Hepatocyte (in vitro differentiated cells): ENCODE results near the gene UTF1. TPM values are rescaled to one million over a fixed set of nuclear protein-coding genes. Genes with fewer than 3 reads are reported as not detected.

Experiments
- DNase-seq: peaks from one replicate; pipeline ENCODE4 v3.0.0-alpha.2; 2016; ENCODE audit warnings: low spot score
- H2AFZ ChIP-seq: fragments of 200-600 bp; sonication (generic); 2 replicates; pipeline ENCODE4 v1.6.0; 2016; ENCODE audit warnings: antibody characterized with exemption, mild to moderate bottlenecking
- H3K27ac ChIP-seq: fragments of 200-600 bp; sonication (generic); 2 replicates; pipeline ENCODE4 v1.5.1; 2016; ENCODE audit warnings: mild to moderate bottlenecking
- H3K27me3 ChIP-seq: fragments of 200-600 bp; sonication (generic); 2 replicates; pipeline ENCODE4 v1.6.1; 2016
- H3K36me3 ChIP-seq: fragments of 200-600 bp; sonication (generic); replicated peaks from 2 replicates; pipeline ENCODE4 v1.5.1; 2016; ENCODE audit warnings: low read depth; ENCODE audit not compliant: insufficient read depth
- H3K4me1 ChIP-seq: fragments of 200-600 bp; sonication (generic); 2 replicates; pipeline ENCODE4 v1.5.1; 2016; ENCODE audit warnings: mild to moderate bottlenecking, moderate library complexity; ENCODE audit not compliant: insufficient read depth
- H3K4me2 ChIP-seq: fragments of 200-600 bp; sonication (generic); 2 replicates; pipeline ENCODE4 v1.6.0; 2016
- H3K4me3 ChIP-seq: fragments of 200-600 bp; sonication (generic); 2 replicates; pipeline ENCODE4 v1.5.1; 2016; ENCODE audit warnings: mild to moderate bottlenecking
- H3K79me2 ChIP-seq: fragments of 200-600 bp; sonication (generic); 2 replicates; pipeline ENCODE4 v1.6.0; 2017; ENCODE audit warnings: mild to moderate bottlenecking
- H3K9me2 ChIP-seq: fragments of 200-600 bp; sonication (generic); replicated peaks from 2 replicates; pipeline ENCODE4 v1.6.0; 2017; ENCODE audit warnings: mild to moderate bottlenecking; ENCODE audit not compliant: insufficient read depth
- H3K9me3 ChIP-seq: fragments of 200-600 bp; sonication (generic); 2 replicates; pipeline ENCODE4 v1.5.1; 2016; ENCODE audit warnings: low read depth, mild to moderate bottlenecking
- H4K20me1 ChIP-seq: fragments of 200-600 bp; sonication (generic); 2 replicates; pipeline ENCODE4 v1.6.0; 2016; ENCODE audit warnings: mild to moderate bottlenecking; ENCODE audit not compliant: insufficient read depth, poor library complexity, severe bottlenecking
- CTCF ChIP-seq: fragments of 200-600 bp; sonication (generic); IDR thresholded peaks from 2 replicates; pipeline ENCODE4 v1.5.1; 2016; ENCODE audit warnings: antibody characterized with exemption, mild to moderate bottlenecking; ENCODE audit not compliant: poor library complexity
- EZH2 ChIP-seq: fragments of 200-600 bp; sonication (generic); IDR thresholded peaks from 2 replicates; pipeline ENCODE4 v1.6.1; 2016; ENCODE audit warnings: antibody characterized with exemption, mild to moderate bottlenecking, borderline replicate concordance
- EZH2phosphoT487 ChIP-seq: fragments of 200-600 bp; sonication (generic); IDR thresholded peaks from one replicate; pipeline ENCODE4 v1.6.1; 2018; ENCODE audit warnings: antibody characterized with exemption, mild to moderate bottlenecking, low read depth, moderate library complexity; ENCODE audit not compliant: unreplicated experiment, severe bottlenecking
- WGBS: methylation state at CpG from one replicate; pipeline ENCODE4 v1.1.6; 2016; ENCODE audit warnings: low lambda C conversion rate; ENCODE audit errors: missing lambda C conversion rate; 5-methylcytosine and 5-hydroxymethylcytosine counted together
- polyA plus RNA-seq: library from polyadenylated mRNA; unstranded; fragments of >200 nt; fragmentation: Nextera tagmentation; extraction: Ambion mirVana; gene quantifications from 2 replicates; pipeline ENCODE4 v1.2.1, GENCODE V29; 2016
- total RNA-seq: library from RNA; depleted of rRNA; stranded (reverse); fragments of >200 nt; gene quantifications from 2 replicates; pipeline ENCODE4 v1.2.3, GENCODE V29; 2014

Gene UTF1
- total and polyA plus RNA-seq, 2 experiments from 2014 or later: not detected

GRCh38 chr10:133195096-133195495 is 34.9 kb upstream of the UTF1 start:
- Histone ChIP-seq H2AFZ (no peak overlapping the region), H3K4me2 (no peak overlapping the region), H3K4me3 (no peak overlapping the region), H3K79me2 (no peaks in the 10 kb centered on the region), H3K27me3 (no peaks in the 10 kb centered on the region), H3K9me2 (no peaks in the 10 kb centered on the region), H3K4me1 (no peaks in the 10 kb centered on the region), H3K9me3 (no peaks in the 10 kb centered on the region), H4K20me1 (no peaks in the 10 kb centered on the region), H3K27ac (no peak overlapping the region), H3K36me3 (no peaks in the 10 kb centered on the region)
- TF ChIP-seq EZH2 (no peak), EZH2phosphoT487 (no peak), CTCF (no peak)
- no peak for DNase-seq
- WGBS: 89% methylated on average over 19 of the region's 19 CpGs

- H3K9me2 ChIP-seq: no peaks in the 10 kb centered on the region
- H2AFZ ChIP-seq: no peak overlapping the region
- no peak overlapping the region for H3K4me2 ChIP-seq
- TF ChIP-seq CTCF: no peak
- no peak for TF ChIP-seq EZH2phosphoT487
- TF ChIP-seq EZH2: no peak
- no peak overlapping the region for H3K4me3 ChIP-seq
- H3K27ac ChIP-seq: no peak overlapping the region
- no peaks in the 10 kb centered on the region for H3K4me1 ChIP-seq
- no peaks in the 10 kb centered on the region for H3K9me3 ChIP-seq
- no peak for DNase-seq
- 98% methylated on average over 21 of the region's 23 CpGs for WGBS
- H3K27me3 ChIP-seq: no peaks in the 10 kb centered on the region
- H3K79me2 ChIP-seq: no peaks in the 10 kb centered on the region
- no peaks in the 10 kb centered on the region for H4K20me1 ChIP-seq
- no peaks in the 10 kb centered on the region for H3K36me3 ChIP-seq
Measured at GRCh38 chr10:133195611-133196010, 34.4 kb upstream of the UTF1 start.

GRCh38 chr10:133196221-133196915 is 33.6 kb upstream of the UTF1 start:
- Histone ChIP-seq H3K79me2 (no peaks in the 10 kb centered on the region), H3K36me3 (no peaks in the 10 kb centered on the region), H2AFZ (no peak overlapping the region), H4K20me1 (no peaks in the 10 kb centered on the region), H3K4me3 (no peak overlapping the region), H3K4me1 (no peaks in the 10 kb centered on the region), H3K27me3 (no peaks in the 10 kb centered on the region), H3K27ac (no peak overlapping the region), H3K4me2 (no peak overlapping the region), H3K9me2 (no peaks in the 10 kb centered on the region), H3K9me3 (no peaks in the 10 kb centered on the region)
- WGBS: 76% methylated on average over 24 of the region's 24 CpGs
- no peak for DNase-seq
- TF ChIP-seq EZH2 (no peak), EZH2phosphoT487 (no peak), CTCF (no peak)
